Measurements from ENCODE around the gene PKN1.
A peak's percentile ranks its signal among the peaks of the same experiment; 100 is the strongest.

PKN1 gene

DNA sequence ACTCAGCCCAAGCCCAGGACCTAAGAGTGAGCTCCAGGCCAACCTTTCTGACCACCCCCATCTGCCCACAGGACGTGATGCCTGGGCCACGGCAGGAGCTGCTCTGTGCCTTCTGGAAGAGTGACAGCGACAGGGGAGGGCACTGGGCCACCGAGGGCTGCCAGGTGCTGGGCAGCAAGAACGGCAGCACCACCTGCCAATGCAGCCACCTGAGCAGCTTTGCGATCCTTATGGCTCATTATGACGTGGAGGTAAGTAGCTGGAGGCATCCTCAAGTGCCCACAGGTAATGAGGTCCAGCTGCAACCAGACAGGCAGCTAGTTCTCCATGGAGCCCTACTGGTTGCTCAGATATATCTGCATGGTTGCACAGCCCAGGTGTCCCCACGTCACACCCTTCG is 28.8 kb upstream of the PKN1 start:
- TF ChIP-seq POLR2AphosphoS5 (IDR thresholded peaks at IDR 0.05; ENCODE audit: low read depth) (peak; percentile 33; the same call in 1 of the 2 replicates), GABPA (IDR thresholded peaks at IDR 0.05; ENCODE audit: low read depth) (no peak)
- TF ChIP-seq, protein P1, sequence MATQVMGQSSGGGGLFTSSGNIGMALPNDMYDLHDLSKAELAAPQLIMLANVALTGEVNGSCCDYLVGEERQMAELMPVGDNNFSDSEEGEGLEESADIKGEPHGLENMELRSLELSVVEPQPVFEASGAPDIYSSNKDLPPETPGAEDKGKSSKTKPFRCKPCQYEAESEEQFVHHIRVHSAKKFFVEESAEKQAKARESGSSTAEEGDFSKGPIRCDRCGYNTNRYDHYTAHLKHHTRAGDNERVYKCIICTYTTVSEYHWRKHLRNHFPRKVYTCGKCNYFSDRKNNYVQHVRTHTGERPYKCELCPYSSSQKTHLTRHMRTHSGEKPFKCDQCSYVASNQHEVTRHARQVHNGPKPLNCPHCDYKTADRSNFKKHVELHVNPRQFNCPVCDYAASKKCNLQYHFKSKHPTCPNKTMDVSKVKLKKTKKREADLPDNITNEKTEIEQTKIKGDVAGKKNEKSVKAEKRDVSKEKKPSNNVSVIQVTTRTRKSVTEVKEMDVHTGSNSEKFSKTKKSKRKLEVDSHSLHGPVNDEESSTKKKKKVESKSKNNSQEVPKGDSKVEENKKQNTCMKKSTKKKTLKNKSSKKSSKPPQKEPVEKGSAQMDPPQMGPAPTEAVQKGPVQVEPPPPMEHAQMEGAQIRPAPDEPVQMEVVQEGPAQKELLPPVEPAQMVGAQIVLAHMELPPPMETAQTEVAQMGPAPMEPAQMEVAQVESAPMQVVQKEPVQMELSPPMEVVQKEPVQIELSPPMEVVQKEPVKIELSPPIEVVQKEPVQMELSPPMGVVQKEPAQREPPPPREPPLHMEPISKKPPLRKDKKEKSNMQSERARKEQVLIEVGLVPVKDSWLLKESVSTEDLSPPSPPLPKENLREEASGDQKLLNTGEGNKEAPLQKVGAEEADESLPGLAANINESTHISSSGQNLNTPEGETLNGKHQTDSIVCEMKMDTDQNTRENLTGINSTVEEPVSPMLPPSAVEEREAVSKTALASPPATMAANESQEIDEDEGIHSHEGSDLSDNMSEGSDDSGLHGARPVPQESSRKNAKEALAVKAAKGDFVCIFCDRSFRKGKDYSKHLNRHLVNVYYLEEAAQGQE (IDR thresholded peaks at IDR 0.05; ENCODE audit: insufficient replicate concordance, low read depth): no peak
- Histone ChIP-seq H3K27ac (replicated peaks) (no peak overlapping the region), H3K27me3 (ENCODE audit: insufficient read depth, poor library complexity, severe bottlenecking) (no peaks in the 10 kb centered on the region), H3K4me3 (replicated peaks; ENCODE audit: insufficient read depth, low read length) (no peak overlapping the region)
- no peak for DNase-seq (ENCODE audit: low read depth in 1 of 2, low spot score in 1 of 2)

DNA sequence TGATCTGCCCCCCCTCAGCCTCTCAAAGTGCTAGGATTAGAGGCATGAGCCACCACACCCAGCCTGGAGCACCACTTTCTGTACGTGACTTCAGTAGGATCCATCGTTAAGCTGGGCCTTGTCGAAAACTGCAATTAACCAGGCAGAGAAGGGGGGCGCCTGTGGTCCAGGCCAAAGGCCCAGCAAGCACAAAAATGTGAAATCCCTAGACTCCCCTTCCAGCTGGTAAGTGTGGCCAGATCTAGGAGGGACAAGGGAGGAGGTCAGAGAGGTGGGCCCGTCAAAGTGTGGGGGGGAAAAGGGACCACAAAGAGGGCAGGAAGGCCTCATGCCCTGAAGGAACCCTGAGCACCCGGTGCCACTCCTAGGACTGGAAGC is 27.7 kb upstream of the PKN1 start:
- DNase-seq (ENCODE audit: low read depth in 1 of 2, low spot score in 1 of 2): no peak
- Histone ChIP-seq H3K4me3 (replicated peaks; ENCODE audit: insufficient read depth, low read length) (no peak overlapping the region), H3K27me3 (ENCODE audit: insufficient read depth, poor library complexity, severe bottlenecking) (no peaks in the 10 kb centered on the region), H3K27ac (replicated peaks) (no peak overlapping the region)
- TF ChIP-seq GABPA (IDR thresholded peaks at IDR 0.05; ENCODE audit: low read depth) (no peak), SPI1 (IDR thresholded peaks at IDR 0.05; ENCODE audit: borderline replicate concordance, low read depth) (no peak), POLR2AphosphoS5 (IDR thresholded peaks at IDR 0.05; ENCODE audit: low read depth) (no peak)
- TF ChIP-seq, protein P1 (IDR thresholded peaks at IDR 0.05; ENCODE audit: insufficient replicate concordance, low read depth): no peak
- TF ChIP-seq, protein P2, sequence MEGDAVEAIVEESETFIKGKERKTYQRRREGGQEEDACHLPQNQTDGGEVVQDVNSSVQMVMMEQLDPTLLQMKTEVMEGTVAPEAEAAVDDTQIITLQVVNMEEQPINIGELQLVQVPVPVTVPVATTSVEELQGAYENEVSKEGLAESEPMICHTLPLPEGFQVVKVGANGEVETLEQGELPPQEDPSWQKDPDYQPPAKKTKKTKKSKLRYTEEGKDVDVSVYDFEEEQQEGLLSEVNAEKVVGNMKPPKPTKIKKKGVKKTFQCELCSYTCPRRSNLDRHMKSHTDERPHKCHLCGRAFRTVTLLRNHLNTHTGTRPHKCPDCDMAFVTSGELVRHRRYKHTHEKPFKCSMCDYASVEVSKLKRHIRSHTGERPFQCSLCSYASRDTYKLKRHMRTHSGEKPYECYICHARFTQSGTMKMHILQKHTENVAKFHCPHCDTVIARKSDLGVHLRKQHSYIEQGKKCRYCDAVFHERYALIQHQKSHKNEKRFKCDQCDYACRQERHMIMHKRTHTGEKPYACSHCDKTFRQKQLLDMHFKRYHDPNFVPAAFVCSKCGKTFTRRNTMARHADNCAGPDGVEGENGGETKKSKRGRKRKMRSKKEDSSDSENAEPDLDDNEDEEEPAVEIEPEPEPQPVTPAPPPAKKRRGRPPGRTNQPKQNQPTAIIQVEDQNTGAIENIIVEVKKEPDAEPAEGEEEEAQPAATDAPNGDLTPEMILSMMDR (IDR thresholded peaks at IDR 0.05; ENCODE audit: insufficient read depth, low read length): no peak

- Histone ChIP-seq H3K27me3 (ENCODE audit: insufficient read depth, poor library complexity, severe bottlenecking) (no peaks in the 10 kb centered on the region), H3K4me3 (replicated peaks; ENCODE audit: insufficient read depth, low read length) (no peak overlapping the region), H3K27ac (replicated peaks) (no peak overlapping the region)
- 0 out of 2 replicates have a peak, but pooled peaks have one; percentile 15 for TF ChIP-seq POLR2AphosphoS5 (IDR thresholded peaks at IDR 0.05; ENCODE audit: low read depth)
- no peak for TF ChIP-seq GABPA (IDR thresholded peaks at IDR 0.05; ENCODE audit: low read depth)
- TF ChIP-seq, protein P1 (IDR thresholded peaks at IDR 0.05; ENCODE audit: insufficient replicate concordance, low read depth): no peak
- no peak for TF ChIP-seq SPI1 (IDR thresholded peaks at IDR 0.05; ENCODE audit: borderline replicate concordance, low read depth)
- TF ChIP-seq, protein P2 (IDR thresholded peaks at IDR 0.05; ENCODE audit: insufficient read depth, low read length): peak; percentile 75
- DNase-seq (ENCODE audit: low read depth in 1 of 2, low spot score in 1 of 2): peak; percentile 78 to 88
Observed at GRCh38 chr19:14405758-14406644, 27.1 kb upstream of the PKN1 start.

Measured in HL-60 (cell line).